HG03103 (cell line): ENCODE measurements around the gene RFC2.
"Not testable (repeated sequence)": the region's sequence is repeated elsewhere in the genome, so short reads cannot be mapped to it uniquely, and the experiment has no call there.

Source experiments
- ATAC-seq: cut with Tn5 transposase; IDR thresholded peaks from one replicate; pipeline ENCODE4 v1.9.1; 2021; ENCODE audit warnings: low read depth; ENCODE audit not compliant: unreplicated experiment

The RFC2 gene

DNA sequence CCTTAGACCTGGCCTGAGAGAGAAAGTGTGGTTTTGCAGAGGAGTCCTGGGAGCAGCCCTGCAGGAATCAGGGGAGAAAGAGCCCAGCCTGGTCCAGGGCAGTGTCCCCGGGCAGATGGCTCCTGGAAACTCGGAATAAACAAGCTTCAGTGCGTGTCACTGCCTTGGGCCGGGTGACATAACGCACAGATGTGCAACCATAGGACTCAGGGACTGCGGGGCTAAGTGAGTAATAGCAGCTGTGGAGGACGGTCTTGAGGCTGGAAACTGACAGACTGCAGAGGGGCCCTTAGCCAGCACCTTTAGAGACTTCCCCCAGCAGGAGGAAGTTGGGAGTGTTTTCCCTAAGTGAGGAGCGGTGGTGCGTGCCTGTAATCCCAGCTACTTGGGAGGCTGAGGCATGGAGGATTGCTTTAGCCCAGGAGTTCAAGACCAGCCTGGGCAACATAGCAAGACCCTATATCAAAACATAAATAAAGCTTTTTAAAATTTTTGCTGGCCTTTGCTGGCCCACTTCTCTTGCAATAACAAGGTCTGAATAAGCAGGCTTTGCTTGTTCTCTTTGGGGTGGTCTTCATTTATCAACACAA is 29.8 kb upstream of the RFC2 start:
- no peak for ATAC-seq

DNA sequence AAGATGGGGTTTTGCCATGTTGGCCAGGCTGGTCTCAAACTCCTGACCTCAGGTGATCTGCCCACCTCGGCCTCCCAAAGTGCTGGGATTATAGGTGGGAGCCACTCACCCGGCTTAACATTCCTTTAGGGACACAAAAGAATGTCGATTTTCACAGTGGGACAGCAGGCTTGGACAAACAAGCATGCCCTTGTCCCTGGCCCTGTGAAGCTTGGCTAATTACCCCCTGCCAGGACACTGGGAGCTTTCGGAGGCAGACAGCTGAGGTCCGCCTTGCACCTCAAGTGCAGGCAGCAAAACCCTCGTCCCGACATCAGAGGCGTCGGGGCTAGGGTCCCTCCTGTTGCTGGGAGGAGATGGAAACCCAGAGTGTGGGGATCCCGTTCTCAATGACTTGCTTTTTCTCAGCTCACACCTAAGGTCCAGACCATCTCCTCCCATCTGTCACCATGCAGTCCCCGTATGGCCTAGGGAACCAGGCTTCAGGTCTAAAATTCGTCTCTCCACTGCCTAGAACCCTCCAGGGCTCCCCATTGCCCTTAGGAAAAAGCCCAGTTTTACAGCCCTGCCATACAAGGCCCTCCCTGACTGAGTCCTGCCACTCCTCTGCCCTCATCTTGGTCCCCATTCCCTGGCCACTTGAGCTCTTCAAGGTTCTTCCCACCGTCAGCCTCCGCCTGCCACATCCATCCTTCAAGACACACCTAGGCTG is 28.7 kb upstream of the RFC2 start:
- ATAC-seq = no peak

DNA sequence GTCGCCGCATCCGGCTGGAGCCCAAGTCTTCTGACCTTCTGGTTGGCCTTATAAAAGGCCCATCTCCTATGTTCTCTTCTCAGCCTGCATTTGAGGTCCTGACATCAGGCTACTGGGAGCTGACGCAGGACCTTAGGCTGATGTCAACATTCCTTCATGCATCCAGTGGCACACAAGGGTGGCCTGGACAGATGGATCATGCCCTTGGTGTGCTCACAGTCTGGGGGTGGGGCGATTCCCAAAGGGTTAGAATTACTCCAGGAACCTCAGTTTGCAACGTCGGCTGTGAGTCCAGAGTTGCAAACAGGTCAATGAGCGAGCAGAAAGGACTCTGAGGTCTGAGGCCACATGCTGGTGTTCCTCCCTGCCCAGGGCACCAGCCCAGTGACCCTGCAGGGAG is 26.8 kb upstream of the RFC2 start:
- no peak for ATAC-seq

DNA sequence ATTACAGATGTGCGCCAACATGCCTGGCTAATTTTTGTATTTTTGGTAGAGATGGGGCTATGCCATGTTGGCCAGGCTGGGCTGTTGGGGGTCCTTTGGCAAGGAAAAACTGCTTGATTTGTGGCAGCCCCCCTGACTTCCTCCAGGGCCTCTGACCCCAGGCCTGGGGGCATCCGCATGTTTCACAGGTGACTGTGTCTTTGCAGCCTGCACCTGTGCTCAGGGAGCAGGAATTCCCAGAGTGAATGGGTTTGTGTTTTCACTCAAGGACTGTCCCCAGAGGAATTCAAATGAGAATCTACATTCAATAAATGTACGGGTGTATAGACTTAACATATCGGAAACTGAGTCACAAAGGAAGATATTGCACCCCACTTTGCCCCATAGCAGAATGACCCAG is 23.4 kb upstream of the RFC2 start:
- ATAC-seq = no peak

DNA sequence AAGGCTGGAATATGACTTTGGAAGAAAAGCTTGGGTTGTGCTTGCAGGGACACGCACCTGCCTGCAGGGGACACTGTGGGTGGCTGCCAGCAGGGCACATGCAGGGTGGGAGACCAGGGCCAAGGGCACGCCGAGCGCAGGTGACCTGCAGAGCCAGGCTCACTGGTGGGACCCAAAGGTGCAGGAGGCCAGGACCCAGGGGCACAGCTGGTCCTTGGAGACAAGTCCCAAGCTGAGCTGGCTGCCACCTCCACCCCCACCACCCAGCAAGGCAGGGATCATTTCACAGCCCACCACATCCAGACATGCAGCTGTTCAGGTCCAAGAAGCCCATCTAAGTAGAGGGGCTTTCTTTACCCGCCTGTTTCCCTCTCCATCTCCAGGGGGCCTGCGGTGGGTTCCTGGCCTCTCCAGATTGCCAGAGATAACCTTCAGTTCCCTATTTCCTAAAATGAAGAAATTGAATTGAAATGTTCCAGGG is 21.2 kb upstream of the RFC2 start:
- ATAC-seq = no peak

DNA sequence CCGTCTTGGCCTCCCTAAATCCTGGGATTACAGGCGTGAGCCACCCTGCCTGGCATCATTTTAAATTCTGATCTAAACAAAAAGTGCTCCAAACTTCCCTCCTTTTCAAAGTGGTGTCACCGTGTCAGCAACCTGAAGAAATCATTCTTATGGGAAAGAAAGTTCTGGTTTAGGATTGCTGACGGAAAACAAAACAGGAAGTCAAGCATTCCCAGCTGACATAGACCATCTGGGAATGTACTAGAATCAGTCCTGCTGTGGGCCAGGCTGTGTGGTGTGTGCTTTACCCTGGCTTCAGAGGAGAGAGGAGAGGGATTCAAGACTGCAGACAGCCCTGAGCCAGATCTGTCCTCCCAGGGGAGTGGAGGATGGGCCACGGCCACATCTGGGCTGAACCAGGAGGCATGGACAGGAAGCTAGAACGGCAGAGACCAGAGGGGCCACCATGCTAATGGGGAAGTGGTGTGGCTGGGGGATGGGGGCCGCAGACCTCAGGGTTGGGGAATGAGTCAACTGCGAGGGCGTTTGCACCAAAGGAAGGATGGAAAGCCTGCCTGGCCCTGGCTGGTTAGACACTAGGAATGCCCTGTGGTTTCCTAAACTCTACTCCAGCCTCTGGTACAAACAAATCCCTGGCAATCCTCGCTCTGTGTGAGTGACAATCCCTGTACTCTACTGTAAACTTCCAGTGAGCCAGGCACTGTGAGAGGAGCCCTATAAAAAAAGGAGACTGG is 18.3 kb upstream of the RFC2 start:
- peak; percentile 65 for ATAC-seq

DNA sequence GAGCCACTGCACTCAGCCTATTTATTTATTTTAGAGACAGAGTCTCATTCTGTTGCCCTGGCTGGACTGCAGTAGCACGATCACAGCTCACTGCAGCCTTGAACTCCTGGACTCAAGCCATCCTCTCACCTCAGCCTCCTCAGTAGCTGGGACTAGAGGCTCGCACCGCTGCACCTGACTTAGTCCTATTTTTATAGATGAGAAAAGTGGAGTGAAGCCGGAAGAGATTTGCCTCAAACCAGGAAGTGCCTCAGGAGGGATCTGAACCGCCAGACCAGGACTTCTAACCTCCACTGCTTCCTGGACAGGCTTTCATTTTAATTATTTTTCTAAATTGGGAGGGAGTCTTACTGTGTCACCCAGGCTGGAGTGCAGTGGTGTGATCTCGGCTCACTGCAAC is 17.5 kb upstream of the RFC2 start:
- ATAC-seq = no peak

DNA sequence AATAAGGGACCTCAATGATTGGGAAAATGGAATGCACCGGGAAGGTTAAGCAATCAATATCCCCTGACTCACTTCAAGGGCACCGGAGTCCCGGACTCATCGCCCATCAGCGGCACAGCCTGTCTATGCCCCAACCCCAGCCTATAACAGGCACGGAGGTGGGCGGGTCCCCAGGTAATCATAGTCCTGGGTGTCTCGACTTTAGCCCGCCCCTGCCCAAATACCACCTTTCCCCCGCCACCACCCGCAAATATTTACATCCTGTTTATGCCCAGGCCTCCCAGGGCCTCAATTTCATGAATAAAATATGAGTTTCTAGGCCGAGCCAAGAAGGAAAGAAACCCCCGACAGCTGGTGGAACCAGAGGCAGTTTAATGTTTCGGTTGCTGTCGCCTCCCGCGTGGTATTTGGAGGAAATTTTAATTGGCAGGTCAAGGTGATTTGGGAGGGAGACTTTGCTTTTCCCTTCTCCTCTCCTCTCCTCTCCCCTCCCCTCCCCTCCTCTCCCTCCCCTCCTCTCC is 15.6 kb upstream of the RFC2 start:
- no peak for ATAC-seq

DNA sequence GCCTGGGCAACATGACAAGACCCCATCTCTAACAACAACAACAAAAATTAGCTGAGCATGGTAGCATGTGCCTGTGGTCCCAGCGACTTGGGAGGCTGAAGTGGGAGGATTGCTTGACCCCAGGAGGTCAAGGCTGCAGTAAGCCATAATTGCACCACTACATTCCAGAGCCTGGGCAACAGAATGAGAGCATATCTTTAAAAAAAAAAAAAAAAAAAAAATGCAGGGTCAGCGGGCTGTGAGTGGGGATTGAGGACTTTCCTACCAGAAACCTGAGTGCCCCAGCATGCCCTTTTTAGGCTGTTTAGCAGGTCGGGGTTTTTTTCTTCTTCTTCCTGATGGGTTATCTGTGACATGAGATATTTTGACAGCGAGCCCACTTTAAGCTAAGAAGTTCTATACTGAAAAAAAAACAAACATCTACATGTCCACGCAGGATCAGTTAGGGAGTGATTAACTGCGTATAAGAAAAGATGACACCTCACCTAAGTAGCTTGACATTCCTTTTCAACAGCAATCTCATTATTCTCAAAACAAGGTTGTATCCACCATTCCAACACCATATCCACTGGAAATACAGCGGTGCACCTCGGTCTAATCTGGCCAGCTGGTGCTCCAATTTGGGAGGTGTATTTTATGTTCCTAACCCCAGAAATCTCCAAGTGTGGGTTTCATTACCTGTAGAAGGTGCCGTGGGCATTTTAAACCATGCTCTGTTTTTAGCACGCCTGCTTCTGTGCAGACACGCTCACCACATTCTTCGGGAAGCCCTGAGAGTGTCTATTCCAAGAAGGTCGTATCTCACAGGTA is 13.8 kb upstream of the RFC2 start:
- no peak for ATAC-seq

DNA sequence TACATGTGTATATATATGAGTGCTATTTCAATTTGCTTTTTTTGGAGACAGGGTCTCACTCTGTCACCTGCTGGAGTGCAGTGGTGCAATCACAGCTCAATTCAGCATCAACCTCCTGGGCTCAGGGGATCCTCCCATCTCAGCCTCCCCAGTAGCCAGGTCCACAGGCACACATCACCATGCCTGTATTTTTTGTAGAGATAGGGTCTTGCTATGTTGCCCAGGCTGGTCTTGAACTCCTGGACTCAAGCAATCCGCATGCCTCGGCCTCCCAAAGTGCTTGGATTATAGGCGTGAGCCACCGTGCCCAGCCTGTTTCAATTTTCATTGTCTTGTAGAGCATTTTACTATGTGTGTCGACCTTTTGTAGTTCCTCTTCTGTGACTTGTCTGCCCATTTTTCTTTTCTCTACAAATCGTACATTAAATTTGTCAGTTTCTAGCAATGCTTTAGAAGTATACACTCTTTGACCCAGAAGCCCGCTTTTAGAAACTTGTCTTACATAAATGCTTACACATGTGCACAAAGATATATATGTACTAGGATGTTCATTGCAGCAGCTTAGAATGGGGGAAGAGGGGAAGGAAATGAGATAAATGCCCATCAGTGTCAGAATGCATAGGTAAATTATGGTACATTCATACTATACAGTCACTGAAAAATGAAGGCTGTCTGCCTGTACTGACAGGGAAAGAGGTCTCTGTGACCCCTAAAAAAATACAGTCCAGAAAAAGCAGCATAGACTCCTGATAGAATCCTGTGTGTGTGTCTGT is 12.2 kb upstream of the RFC2 start:
- no peak for ATAC-seq

DNA sequence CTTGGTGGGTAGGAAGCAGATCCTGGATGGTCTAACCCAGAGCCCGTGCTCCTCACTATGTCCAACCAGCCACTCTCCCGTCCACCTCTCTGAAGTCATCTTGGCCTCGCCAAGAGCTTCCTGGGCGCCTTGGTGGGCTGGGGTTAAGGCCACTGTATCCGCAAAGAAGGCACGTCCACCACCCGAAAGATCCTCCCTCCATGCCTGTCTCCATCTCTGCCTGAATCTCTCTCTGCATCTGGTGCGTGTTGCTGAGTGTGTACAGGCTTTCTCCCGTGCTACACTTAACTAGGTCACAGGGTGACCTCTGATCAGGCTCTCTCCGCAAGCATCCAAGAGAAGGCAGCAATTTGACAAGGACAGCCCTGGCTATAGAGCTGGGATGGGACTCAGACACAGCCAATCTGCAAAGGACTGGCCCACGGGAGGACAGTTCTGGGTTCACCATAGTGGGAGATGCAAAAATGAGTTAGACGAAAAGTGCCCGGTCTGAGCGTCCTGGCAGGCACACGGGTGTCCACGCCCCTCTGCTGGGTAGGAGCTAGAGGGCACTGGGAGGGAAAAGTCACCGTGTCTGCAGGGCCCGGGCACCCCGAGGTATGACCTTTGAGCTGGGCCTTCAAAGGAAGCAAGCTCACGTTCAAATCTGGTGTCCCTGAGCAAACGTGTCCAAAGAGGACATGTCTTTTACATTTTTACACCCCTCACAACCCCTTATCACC is 9.4 kb upstream of the RFC2 start:
- ATAC-seq = no peak

DNA sequence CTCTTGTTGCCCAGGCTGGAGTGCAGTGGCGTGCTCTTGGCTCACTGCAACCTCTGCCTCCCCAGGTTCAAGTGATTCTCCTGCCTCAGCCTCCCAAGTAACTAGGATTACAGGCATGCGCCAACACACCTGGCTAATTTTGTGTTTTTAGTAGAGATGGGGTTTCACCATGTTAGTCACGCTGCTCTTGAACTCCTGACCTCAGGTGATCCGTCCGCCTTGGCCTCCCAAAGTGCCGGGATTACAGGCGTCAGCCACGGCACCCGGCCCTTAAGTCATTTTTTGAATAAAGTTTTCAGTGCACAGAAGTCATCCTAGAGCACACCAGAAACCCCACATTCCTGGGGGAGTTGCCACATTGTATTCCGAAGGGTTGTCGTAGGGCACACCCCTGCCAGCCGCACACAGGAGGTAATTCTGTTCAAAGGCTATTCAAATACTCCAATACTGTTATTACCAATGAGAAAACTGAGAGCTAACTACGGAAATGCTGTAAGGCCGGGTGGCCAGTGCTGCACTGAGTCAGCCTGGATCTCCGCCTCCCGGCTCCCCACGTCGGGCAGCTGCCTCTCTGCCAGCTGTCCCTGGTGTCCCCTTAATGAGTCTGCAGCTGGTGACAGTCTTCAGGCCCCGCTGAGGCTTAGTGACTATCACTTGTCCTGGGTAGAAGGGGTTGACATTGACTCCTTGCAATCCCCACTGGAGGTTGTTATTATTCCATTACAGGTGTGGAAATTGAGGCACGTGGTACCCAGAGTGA is 8.6 kb upstream of the RFC2 start:
- ATAC-seq = no peak

DNA sequence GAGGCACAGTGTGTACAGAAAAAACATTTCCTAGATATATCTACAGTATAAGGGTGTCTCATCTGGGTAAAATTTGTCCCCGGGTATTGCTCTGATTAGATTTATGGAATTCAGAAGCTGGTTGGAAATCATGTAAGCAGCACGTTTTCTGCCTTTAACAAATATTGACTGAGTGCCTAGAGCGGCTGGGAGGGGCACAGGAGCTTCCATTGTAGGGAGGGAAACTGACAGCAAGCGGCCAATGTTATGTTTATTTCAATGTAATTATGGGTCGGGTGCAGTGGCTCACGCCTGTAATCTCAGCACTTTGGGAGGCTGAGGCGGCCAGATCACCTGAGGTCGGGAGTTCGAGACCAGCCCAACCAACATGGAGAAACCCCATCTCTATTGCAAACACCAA is 4.4 kb upstream of the RFC2 start:
- no peak for ATAC-seq

DNA sequence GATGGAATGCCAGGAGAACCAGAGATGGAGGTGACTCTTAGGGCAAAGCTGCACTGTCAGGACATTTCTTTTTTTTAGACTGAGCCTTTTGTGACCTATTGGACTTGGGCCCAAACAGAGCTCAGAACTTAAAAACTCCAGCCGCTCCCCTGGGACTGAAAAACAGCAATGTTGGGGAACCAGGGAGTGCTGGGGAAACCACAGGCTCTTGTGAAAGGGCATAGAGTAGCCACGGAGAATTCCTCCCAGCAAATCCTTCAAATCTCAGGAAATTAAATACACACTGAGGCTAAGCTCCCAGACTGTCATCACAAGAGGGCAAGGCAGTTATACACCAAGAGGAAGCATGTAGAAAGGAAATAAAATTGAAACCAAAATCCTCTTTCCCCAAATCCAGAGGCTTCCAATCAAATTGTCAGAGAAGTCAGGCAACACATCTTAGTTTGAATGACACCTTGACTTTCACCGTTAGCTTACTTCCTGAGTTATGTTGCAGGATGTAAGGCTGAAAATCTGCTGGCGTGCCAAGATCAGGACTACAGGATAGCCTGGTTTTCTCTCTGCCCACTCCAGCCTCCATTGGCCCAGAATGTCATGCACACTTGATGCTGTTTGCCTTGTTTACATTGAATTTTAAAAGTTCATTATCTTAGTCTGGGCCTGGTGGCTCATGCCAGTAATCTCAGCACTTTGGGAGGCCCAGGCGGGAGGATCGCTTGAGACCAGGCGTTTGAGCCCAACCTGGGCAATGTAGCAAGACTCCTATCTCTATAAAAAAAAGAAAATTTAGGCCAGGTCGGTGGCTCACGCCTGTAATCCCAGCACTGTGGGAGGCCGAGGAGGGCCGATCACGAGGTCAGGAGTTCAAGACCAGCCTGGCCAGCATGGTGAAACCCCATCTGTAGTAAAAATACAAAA is 2.6 kb upstream of the RFC2 start:
- ATAC-seq = no peak

DNA sequence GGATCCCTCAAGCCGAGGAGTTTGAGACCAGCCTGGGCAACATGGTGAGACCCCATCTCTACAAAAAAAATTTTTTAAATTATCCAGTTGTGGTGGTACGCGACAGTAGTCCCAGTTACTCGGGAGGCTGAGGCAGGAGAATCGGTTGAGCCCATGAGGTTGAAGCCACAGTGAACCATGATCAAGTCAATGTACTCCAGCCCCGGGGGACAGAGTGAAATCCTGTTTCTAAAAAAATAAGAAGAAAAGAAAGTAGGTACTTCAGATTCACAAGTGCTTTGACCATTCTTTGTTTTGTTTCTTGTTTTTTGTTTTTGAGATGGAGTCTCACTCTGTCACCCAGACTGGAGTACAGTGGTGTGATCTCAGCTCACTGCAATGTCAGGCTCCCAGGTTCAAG is 1.3 kb upstream of the RFC2 start:
- ATAC-seq = not testable (repeated sequence)

DNA sequence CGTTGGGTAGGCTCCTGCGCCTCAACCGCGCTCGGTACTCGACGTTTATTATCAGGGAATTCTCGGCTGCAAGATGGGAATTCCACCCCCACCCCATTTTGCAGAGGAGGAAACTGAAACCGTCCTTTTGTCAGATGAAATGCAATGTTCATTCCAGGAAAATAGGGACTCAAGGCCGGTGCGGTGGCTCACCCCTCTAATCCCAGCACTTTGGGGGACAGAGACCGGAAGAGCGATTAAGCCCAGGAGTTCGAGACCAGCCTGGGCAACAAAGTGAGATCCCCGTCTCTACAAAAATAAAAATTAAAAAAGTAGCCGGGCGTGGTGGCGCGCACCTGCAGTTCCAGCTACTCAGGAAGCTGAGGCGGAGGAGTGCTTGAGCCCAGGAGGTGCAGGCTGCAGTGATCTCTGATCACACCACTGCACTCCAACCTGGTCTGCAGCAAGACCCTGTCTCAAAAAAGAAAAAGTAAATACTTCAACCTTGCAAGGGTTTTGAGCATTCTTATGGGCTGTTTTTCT is 720 bp upstream of the RFC2 start:
- no peak for ATAC-seq

DNA sequence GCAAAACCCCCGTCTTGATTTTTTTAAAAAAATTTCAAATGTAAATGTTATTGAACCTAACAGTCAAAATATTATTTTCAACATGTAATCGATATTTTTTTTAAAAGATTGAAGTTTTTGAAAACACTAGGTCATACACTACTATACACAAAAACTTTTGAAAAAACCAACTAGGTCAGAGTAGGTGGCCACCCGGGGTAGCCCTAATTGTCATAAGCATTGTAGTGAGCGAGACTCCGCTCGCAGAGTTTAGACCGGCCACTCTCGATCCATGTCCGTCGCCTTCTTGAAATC is 417 bp downstream of the RFC2 start:
- ATAC-seq = no peak

DNA sequence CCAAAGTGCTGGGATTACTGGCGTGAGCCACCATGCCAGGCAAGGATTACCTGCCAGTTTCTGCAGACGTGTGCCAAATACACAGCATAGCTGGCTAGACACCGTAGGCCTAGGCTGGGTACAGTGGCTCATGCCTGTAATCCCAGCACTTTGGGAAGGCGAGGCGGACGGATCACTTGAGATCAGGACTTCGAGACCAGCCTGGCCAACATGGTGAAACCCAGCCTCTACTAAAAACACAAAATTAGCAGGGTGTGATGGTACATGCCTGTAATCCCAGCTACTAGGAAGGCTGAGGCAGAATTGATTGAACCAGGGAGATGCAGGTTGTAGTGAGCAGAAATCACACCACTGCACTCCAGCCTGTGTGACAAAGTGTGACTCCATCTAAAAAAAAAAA is 868 bp downstream of the RFC2 start:
- no peak for ATAC-seq
